DMS 273 treated with DMSO at 0.1 percent for 48 hours (cell line): ENCODE data around the gene TIMP4.

Experiments used
- DNase-seq: peaks from one replicate; lab custom pipeline; 2025; lab: John Stamatoyannopoulos, UW

The TIMP4 gene

GRCh38 chr3:12158387-12159226 is at the start of gene TIMP4:
TSS of gene TIMP4 (minus strand) at chr3:12158912. CDS start at chr3:12158840, 72 bp downstream.
- DNase-seq, result no peak

DNA sequence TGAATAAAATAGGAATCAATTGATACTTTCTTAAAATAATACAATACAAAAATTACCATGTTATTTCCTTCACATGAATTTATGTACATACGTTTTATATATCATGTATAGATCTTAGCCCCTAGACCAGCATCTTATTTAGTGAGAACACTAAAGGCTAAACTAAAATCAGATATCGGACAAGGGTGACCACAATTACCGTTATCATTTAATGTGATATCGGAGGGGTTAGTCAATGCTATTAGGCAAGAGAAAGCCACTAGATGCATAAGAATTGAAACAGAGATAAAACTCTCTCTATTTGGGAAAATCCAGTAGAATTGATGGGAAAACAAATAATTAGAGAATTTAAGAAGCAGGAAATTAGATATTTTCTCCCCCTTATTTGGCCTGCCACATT is 46.5 kb upstream of the TIMP4 start:
- no peak for DNase-seq

GRCh38 chr3:12201813-12202212 is 43.1 kb upstream of the TIMP4 start:
- DNase-seq, result no peak

- no peak for DNase-seq
Measured at GRCh38 chr3:12198301-12198700, 39.6 kb upstream of the TIMP4 start.

DNA sequence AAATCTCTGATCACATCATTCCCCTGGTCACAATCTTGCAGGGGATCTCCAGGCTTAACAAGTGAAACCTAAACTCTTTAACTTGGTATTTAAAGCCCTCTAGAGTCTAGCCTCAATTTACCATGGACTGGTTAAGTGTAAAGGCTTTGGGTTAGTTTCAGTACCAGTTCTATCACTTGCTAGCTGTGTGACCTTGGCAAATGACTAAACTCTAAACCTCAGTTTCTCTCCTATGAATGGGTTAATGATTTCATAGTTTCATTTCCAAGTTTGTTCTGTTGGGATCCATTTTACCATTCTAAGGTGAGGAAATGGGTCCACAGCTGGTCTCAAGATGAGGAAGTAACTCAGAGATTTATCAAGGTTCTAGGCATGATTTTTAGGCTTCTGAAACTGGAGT is 38.8 kb upstream of the TIMP4 start:
- no peak for DNase-seq

GRCh38 chr3:12196684-12197083 is 38.0 kb upstream of the TIMP4 start:
- DNase-seq, result no peak

DNA sequence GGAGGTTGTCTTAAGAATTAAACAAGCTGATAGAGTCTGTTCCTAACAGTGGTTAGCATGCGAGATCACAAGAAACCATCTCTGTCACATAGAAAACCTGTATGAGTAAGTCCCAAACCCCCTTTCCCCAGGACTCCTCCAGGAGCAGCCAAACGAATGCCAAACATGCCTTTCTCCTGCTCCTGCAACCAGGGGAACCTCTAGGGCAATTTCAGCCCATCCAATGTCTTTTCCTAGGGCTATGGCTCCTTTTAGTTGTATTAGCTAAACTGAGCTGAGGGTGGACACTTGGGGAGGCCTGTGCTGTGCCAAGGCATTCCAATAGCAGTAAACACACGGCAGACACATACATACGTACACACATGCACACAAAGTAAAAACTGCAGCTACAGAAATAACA is 36.5 kb upstream of the TIMP4 start:
- no peak for DNase-seq

DNA sequence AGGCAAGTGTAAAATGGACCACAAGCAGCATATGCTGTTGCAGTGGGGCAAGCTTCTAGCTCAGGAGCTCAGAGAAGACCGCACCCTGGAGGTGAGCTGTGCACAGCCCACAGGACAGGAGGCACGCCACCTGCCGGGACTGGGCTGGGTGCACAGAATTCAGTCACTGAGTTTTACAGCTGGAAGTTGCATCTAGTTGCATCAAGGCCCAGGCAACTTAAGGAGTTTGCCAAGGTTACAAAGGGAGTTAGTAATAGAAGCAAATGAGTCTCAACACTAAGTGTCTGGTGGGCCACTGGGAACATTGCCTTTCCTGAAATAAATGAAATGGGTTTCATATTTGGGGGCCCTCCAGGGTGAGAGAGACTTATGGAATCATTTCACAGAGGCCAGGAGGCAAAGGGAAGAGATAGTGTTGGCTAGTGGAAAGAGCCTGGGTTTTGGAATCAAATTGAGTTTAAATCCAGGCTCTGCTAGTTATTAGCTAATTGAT is 36.0 kb upstream of the TIMP4 start:
- no peak for DNase-seq

GRCh38 chr3:12194209-12194608 is 35.5 kb upstream of the TIMP4 start:
- DNase-seq, result no peak

- no peak for DNase-seq
Measured at GRCh38 chr3:12193485-12194165, 34.9 kb upstream of the TIMP4 start.

GRCh38 chr3:12192655-12193484 is 34.2 kb upstream of the TIMP4 start:
- no peak for DNase-seq

DNA sequence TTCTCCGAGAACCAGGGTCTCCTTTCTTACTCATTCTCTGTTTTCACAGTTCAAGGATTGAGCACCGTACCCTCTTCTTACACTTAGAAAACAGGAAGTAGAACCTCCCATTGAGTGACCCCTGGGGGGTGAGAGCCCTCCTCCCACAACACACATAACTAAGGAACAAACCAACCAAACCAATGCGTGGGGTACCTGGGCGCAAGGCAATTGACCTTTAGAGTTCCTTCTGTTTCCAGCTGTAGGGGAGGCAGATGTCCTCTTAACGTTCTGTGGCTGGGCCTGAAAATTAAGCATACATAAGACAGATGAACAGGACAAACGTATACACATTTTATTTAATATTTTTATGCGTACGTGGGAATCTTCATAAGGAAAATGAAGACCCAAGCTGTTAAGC is 33.5 kb upstream of the TIMP4 start:
- DNase-seq, result no peak

DNA sequence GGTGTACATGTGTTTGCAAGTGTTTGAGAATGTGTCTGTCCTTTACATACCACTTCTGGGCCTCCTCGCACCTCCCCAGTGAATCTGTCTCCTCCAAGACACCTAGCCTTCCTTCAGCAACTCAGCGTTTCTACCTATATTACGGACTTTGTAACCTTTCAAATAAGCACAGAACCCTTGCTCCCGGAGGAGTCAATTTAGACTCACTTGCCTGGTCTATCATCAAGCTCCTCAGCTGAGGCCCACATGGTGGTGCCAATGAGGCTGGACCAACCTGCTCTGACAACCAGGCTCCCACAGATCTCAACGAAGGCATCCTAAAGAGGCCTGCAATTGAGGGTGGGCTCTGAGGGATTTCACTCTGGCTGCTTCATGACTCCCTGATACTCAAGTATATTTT is 32.8 kb upstream of the TIMP4 start:
- DNase-seq, result no peak

GRCh38 chr3:12190832-12191231 is 32.1 kb upstream of the TIMP4 start:
- no peak for DNase-seq

GRCh38 chr3:12190221-12190807 is 31.6 kb upstream of the TIMP4 start:
- DNase-seq, result no peak

DNA sequence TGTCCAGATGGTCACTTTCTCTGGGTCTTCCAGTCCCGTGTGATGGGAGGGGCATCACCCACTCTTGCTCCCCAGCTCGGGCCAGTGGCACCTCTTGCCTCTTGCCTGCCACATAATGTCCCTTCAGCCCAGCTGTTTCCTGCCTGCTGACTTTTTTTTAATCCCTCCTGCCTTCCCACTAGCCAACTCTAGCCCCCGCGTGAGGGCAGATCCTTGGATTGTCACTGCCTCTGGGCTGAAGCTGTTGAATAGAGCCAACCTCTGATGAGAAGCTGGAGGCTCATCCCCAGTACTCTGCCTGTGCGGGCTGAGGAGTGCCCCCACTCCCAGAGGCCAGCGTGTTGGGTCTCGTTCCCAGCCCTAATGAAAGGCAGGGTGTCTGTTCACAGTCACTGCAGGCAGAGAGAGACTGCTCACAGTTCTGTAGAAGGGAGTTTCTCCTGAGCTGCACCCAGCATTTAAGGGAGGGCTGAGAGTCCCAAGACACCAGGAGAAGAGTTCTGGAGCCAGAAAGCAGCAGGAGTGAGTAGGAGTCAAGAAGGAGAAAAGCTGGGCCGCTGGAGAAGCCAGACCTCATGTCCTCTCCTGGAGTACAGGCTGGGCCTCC is 30.1 kb upstream of the TIMP4 start:
- DNase-seq, result no peak

GRCh38 chr3:12188328-12188648 is 29.6 kb upstream of the TIMP4 start:
- no peak for DNase-seq

DNA sequence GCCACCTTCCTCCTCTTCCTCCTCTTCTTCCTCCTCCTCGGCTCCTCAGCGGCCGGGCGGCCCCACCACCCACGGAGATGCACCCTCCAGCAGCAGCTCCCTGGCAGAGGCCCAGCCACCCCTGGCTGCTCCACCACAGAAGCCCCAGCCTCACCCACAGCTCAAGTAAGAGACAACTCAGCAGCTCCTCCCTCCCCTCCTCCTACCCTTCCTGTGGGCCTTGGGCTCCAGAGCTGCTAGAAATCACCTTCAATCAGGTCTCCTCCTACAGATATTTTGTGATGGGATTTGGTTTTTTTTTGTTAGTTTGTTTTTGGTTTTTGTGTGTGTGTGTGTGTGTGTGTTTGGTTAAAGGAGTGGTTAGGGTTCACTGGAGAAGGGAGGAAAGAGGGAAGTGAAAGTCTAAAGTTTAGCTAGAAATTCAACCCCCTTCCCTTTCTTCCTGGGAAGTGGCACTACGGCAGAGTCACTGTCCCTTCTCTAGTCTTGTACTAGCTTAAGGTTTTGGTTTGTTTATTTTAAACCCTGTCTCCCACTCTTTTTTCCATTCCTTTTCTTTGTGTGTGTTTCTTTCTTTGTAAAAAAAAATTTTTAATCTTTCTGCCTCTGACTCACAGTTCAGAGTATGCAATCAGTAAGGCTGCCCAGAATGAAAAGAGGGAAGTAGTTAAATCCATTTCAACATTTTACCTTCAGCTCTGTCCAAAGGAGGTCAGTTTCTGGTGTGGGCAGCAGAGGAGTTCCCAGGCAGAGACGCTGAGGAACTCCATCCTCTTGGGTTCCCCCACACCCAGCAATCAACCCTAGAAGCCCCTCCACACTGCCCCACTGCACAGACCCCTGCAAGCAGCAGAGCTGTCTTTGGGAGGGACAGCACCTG is 29.0 kb upstream of the TIMP4 start:
- no peak for DNase-seq

DNA sequence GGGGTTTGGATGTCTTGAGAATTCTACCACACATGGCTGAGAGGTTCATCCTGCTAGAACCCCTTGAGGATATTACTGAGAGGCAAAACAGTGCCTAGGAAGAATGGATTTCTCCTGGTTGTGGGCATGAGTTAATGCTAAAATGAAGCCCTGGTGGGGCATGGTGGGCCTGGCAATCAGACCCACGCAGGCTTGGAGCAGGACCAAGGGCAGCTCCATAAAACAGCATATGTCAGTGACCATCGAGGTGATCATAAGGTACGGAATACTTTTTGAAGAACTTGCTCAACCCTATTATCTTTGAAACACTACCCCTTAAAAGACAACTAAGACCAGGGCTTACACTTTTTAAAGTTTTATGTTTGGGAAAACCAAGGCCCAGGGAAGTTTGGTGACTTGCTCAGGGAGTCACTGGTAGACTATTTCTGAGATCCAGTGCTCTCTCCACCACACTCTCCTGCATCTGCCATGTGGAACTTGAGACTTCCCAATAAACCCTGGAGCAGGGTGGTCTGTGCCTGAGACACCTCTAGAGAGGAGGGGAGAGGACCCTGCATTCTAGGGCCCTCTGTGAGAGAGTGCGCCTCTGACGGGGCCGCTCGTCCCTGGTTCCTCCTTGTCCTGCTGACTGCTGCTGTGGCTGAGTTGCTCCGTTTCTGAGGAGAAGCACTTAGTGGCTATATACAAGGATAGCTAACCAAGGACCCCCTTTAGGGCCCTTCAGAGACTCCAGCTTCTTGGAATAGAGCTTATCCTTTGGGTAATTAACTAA is 28.0 kb upstream of the TIMP4 start:
- DNase-seq, result no peak

DNA sequence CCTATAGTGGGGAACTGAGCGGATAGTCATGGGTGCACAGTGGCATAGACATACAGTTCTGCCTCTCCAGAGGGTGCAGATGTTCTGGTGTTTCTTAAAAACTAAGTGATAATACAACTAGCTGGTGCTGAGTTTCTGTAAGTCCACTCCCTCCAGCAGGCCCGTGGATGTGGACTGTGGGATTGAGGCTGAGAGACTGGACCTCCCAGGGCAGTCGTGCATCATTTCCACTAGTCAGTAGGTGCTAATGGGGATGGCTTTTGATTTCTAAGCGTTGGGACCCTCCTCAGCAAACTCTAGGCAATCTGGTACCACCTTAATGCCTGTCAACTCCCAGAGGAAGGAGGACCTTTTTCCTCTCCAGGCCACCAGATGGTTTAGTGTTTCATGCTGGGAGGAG is 27.3 kb upstream of the TIMP4 start:
- DNase-seq, result no peak
